ENCODE measurements around the gene ITGA7. TPM values are rescaled to one million over a fixed set of nuclear protein-coding genes. Genes with fewer than 3 reads are reported as not detected.

ITGA7 gene
- total and polyA plus RNA-seq, 4 donors = 34.4 to 115 (median 66.4) TPM

- Histone ChIP-seq H3K4me1 (ENCODE audit: control insufficient read depth, insufficient read depth, low read length) (no peaks in the 10 kb centered on the region), H3K27me3 (ENCODE audit: control insufficient read depth, insufficient read depth, low read length) (no peaks in the 10 kb centered on the region), H3K9me3 (ENCODE audit: control insufficient read depth, insufficient read depth, low read length) (no peaks in the 10 kb centered on the region), H3K4me3 (ENCODE audit: low read depth, low read length) (no peak overlapping the region), H3K27ac (ENCODE audit: low read depth, low read length) (no peak overlapping the region), H3K36me3 (ENCODE audit: control insufficient read depth, insufficient read depth, low read length) (peaks cover 74% of the 10 kb centered on the region)
- DNase-seq (ENCODE audit: low read depth in 4 of 6, low spot score in 6 of 6) = no peak
- 100% methylated on average over 1 of the region's 7 CpGs for whole genome bisulfite sequencing (ENCODE audit: insufficient coverage)
These were observed 12.4 kb downstream of the ITGA7 start for GRCh38 chr12:55695349-55695748.

- Histone ChIP-seq H3K9me3 (ENCODE audit: control insufficient read depth, insufficient read depth, low read length) (no peaks in the 10 kb centered on the region), H3K4me3 (ENCODE audit: low read depth, low read length) (no peak overlapping the region), H3K36me3 (ENCODE audit: control insufficient read depth, insufficient read depth, low read length) (peaks cover 67% of the 10 kb centered on the region), H3K27ac (ENCODE audit: low read depth, low read length) (no peak overlapping the region), H3K27me3 (ENCODE audit: control insufficient read depth, insufficient read depth, low read length) (no peaks in the 10 kb centered on the region), H3K4me1 (ENCODE audit: control insufficient read depth, insufficient read depth, low read length) (no peaks in the 10 kb centered on the region)
- DNase-seq (ENCODE audit: low read depth in 4 of 6, low spot score in 6 of 6) = no peak
- WGBS (ENCODE audit: insufficient coverage) = 94% methylated on average over 4 of the region's 4 CpGs
These were observed 13.1 kb downstream of the ITGA7 start for GRCh38 chr12:55694651-55695050.

- Histone ChIP-seq H3K9me3 (ENCODE audit: control insufficient read depth, insufficient read depth, low read length) (no peaks in the 10 kb centered on the region), H3K4me1 (ENCODE audit: control insufficient read depth, insufficient read depth, low read length) (no peaks in the 10 kb centered on the region), H3K36me3 (ENCODE audit: control insufficient read depth, insufficient read depth, low read length) (peaks cover 65% of the 10 kb centered on the region), H3K27ac (ENCODE audit: low read depth, low read length) (no peak overlapping the region), H3K4me3 (ENCODE audit: low read depth, low read length) (no peak overlapping the region), H3K27me3 (ENCODE audit: control insufficient read depth, insufficient read depth, low read length) (no peaks in the 10 kb centered on the region)
- no peak for DNase-seq (ENCODE audit: low read depth in 4 of 6, low spot score in 6 of 6)
- 93% methylated on average over 3 of the region's 7 CpGs for WGBS (ENCODE audit: insufficient coverage)
These were observed 13.6 kb downstream of the ITGA7 start for GRCh38 chr12:55694188-55694515.

- no peak overlapping the region for H3K27ac ChIP-seq (ENCODE audit: low read depth, low read length)
- peaks cover 63% of the 10 kb centered on the region for H3K36me3 ChIP-seq (ENCODE audit: control insufficient read depth, insufficient read depth, low read length)
- WGBS (ENCODE audit: insufficient coverage) = 87% methylated on average over 4 of the region's 7 CpGs
- no peaks in the 10 kb centered on the region for H3K4me1 ChIP-seq (ENCODE audit: control insufficient read depth, insufficient read depth, low read length)
- H3K27me3 ChIP-seq (ENCODE audit: control insufficient read depth, insufficient read depth, low read length) = no peaks in the 10 kb centered on the region
- no peak for DNase-seq (ENCODE audit: low read depth in 4 of 6, low spot score in 6 of 6)
- no peaks in the 10 kb centered on the region for H3K9me3 ChIP-seq (ENCODE audit: control insufficient read depth, insufficient read depth, low read length)
- H3K4me3 ChIP-seq (ENCODE audit: low read depth, low read length) = no peak overlapping the region
These were observed 14.1 kb downstream of the ITGA7 start for GRCh38 chr12:55693323-55694187.

- Histone ChIP-seq H3K27me3 (ENCODE audit: control insufficient read depth, insufficient read depth, low read length) (no peaks in the 10 kb centered on the region), H3K36me3 (ENCODE audit: control insufficient read depth, insufficient read depth, low read length) (peaks cover 61% of the 10 kb centered on the region)
- no peak for DNase-seq (ENCODE audit: low read depth in 4 of 6, low spot score in 6 of 6)
These were observed 14.9 kb downstream of the ITGA7 start for GRCh38 chr12:55692631-55693322.

GRCh38 chr12:55688716-55689655 is 18.7 kb downstream of the ITGA7 start:
- 94% methylated on average over 10 of the region's 16 CpGs for WGBS (ENCODE audit: insufficient coverage)
- no peaks in the 10 kb centered on the region for H3K4me1 ChIP-seq (ENCODE audit: control insufficient read depth, insufficient read depth, low read length)
- H3K36me3 ChIP-seq (ENCODE audit: control insufficient read depth, insufficient read depth, low read length) = peaks cover 45% of the 10 kb centered on the region
- H3K9me3 ChIP-seq (ENCODE audit: control insufficient read depth, insufficient read depth, low read length) = no peaks in the 10 kb centered on the region
- H3K4me3 ChIP-seq (ENCODE audit: low read depth, low read length) = no peak overlapping the region
- no peak overlapping the region for H3K27ac ChIP-seq (ENCODE audit: low read depth, low read length)
- DNase-seq (ENCODE audit: low read depth in 4 of 6, low spot score in 6 of 6) = no peak
- H3K27me3 ChIP-seq (ENCODE audit: control insufficient read depth, insufficient read depth, low read length) = no peaks in the 10 kb centered on the region

More at GRCh38 chr12:55692631-55693322, 14.9 kb downstream of the ITGA7 start:
- H3K4me1 ChIP-seq (ENCODE audit: control insufficient read depth, insufficient read depth, low read length) = no peaks in the 10 kb centered on the region
- no peak overlapping the region for H3K27ac ChIP-seq (ENCODE audit: low read depth, low read length)
- H3K4me3 ChIP-seq (ENCODE audit: low read depth, low read length) = no peak overlapping the region
- no peaks in the 10 kb centered on the region for H3K9me3 ChIP-seq (ENCODE audit: control insufficient read depth, insufficient read depth, low read length)
- 91% methylated on average over 8 of the region's 12 CpGs for WGBS (ENCODE audit: insufficient coverage)

GRCh38 chr12:55687746-55688145 is 20.0 kb downstream of the ITGA7 start:
- no peak for DNase-seq (ENCODE audit: low read depth in 4 of 6, low spot score in 6 of 6)
- peaks cover 34% of the 10 kb centered on the region for H3K36me3 ChIP-seq (ENCODE audit: control insufficient read depth, insufficient read depth, low read length)
- no peaks in the 10 kb centered on the region for H3K9me3 ChIP-seq (ENCODE audit: control insufficient read depth, insufficient read depth, low read length)
- H3K27ac ChIP-seq (ENCODE audit: low read depth, low read length) = no peak overlapping the region
- H3K4me3 ChIP-seq (ENCODE audit: low read depth, low read length) = no peak overlapping the region
- H3K27me3 ChIP-seq (ENCODE audit: control insufficient read depth, insufficient read depth, low read length) = no peaks in the 10 kb centered on the region
- H3K4me1 ChIP-seq (ENCODE audit: control insufficient read depth, insufficient read depth, low read length) = no peaks in the 10 kb centered on the region

- no peak overlapping the region for H3K27ac ChIP-seq (ENCODE audit: low read depth, low read length)
- WGBS (ENCODE audit: insufficient coverage) = 95% methylated on average over 9 of the region's 9 CpGs
- H3K9me3 ChIP-seq (ENCODE audit: control insufficient read depth, insufficient read depth, low read length) = no peaks in the 10 kb centered on the region
- no peak for DNase-seq (ENCODE audit: low read depth in 4 of 6, low spot score in 6 of 6)
- H3K4me1 ChIP-seq (ENCODE audit: control insufficient read depth, insufficient read depth, low read length) = peaks cover 6% of the 10 kb centered on the region
- H3K36me3 ChIP-seq (ENCODE audit: control insufficient read depth, insufficient read depth, low read length) = peaks cover 30% of the 10 kb centered on the region
- peaks cover 4% of the 10 kb centered on the region for H3K27me3 ChIP-seq (ENCODE audit: control insufficient read depth, insufficient read depth, low read length)
- H3K4me3 ChIP-seq (ENCODE audit: low read depth, low read length) = no peak overlapping the region
These were observed 21.2 kb downstream of the ITGA7 start for GRCh38 chr12:55686366-55687010.

GRCh38 chr12:55685671-55686070 is 22.0 kb downstream of the ITGA7 start:
- 89% methylated on average over 5 of the region's 5 CpGs for WGBS (ENCODE audit: insufficient coverage)
- H3K4me3 ChIP-seq (ENCODE audit: low read depth, low read length) = no peak overlapping the region
- peaks cover 10% of the 10 kb centered on the region for H3K4me1 ChIP-seq (ENCODE audit: control insufficient read depth, insufficient read depth, low read length)
- peaks cover 4% of the 10 kb centered on the region for H3K27me3 ChIP-seq (ENCODE audit: control insufficient read depth, insufficient read depth, low read length)
- H3K36me3 ChIP-seq (ENCODE audit: control insufficient read depth, insufficient read depth, low read length) = peaks cover 30% of the 10 kb centered on the region
- no peak overlapping the region for H3K27ac ChIP-seq (ENCODE audit: low read depth, low read length)
- no peaks in the 10 kb centered on the region for H3K9me3 ChIP-seq (ENCODE audit: control insufficient read depth, insufficient read depth, low read length)
- DNase-seq (ENCODE audit: low read depth in 4 of 6, low spot score in 6 of 6) = no peak
